Mucosa of descending colon (tissue), 3 donors: ENCODE data around the gene CYLD. TPM values are rescaled to one million over a fixed set of nuclear protein-coding genes. Genes with fewer than 3 reads are reported as not detected.

Source experiments
- ATAC-seq: fragments of 200-7000 bp; cut with Tn5 transposase; one replicate; pipeline ENCODE4 v1.9.1; 2020; ENCODE audit warnings: mild to moderate bottlenecking, moderate library complexity
- DNase-seq, 3 donors: peaks; one replicate each; pipeline ENCODE4 v3.0.0-alpha.2; 2020
- H3K36me3 ChIP-seq: fragments of 200-600 bp; one replicate; pipeline ENCODE4 v1.8.0; 2021; ENCODE audit warnings: low read depth, mild to moderate bottlenecking
- H3K4me1 ChIP-seq: fragments of 200-600 bp; one replicate; pipeline ENCODE4 v1.8.0; 2021; ENCODE audit warnings: low read depth, mild to moderate bottlenecking
- H3K4me3 ChIP-seq: fragments of 200-600 bp; one replicate; pipeline ENCODE4 v1.8.0; 2021; ENCODE audit warnings: mild to moderate bottlenecking
- H3K9me3 ChIP-seq: fragments of 200-600 bp; one replicate; pipeline ENCODE4 v1.8.0; 2021; ENCODE audit warnings: mild to moderate bottlenecking
- CTCF ChIP-seq: fragments of 200-600 bp; IDR thresholded peaks from one replicate; pipeline ENCODE4 v1.8.0; 2022; ENCODE audit warnings: antibody characterized with exemption, mild to moderate bottlenecking
- intact Hi-C, 2 donors: fragments of 100-400 bp; cut with DNase I in 1 of 2; cut with micrococcal nuclease in 1 of 2; formaldehyde crosslinking; loops; one replicate each; pipeline versions ENCODE4 v1.11.0 to v1.11.1; 2022; cut with DNase I, micrococcal nuclease
- total RNA-seq, 3 donors: library from RNA; stranded (reverse); fragmentation: NEBNext Ultra II Directional in 2 of 3; extraction: Animal tissue kit (Norgen Biotek cat#: 25700) in 2 of 3; gene quantifications; one replicate each; pipeline versions ENCODE4 v1.2.1 to v1.2.4, GENCODE V29; 2021 to 2023
- donor health status: DM: no; HTN: no; CAD: no; lungs with moderate emphysema.
- donor health status: DM: no; HTN: no; CAD: no.
- donor health status: DM: no; HTN: yes; CAD: no.

The CYLD gene
- total RNA-seq, 3 donors from 2014 or later: 24.7 to 44.4 (median 35.5) TPM

GRCh38 chr16:50712560-50712898, 29.4 kb upstream of the CYLD start:
- no peak for ATAC-seq
- no peaks in the 10 kb centered on the region for H3K36me3 ChIP-seq
- intact Hi-C loops: no loop called here
- H3K4me1 ChIP-seq: no peaks in the 10 kb centered on the region
- H3K4me3 ChIP-seq: no peak overlapping the region
- no peak for TF ChIP-seq CTCF
- DNase-seq: no peak
- H3K9me3 ChIP-seq: no peaks in the 10 kb centered on the region

GRCh38 chr16:50712956-50713355, 28.9 kb upstream of the CYLD start:
- Histone ChIP-seq H3K4me1 (no peaks in the 10 kb centered on the region), H3K36me3 (no peaks in the 10 kb centered on the region), H3K4me3 (no peak overlapping the region), H3K9me3 (no peaks in the 10 kb centered on the region)
- DNase-seq (no peak), ATAC-seq (no peak)
- intact Hi-C loops: no loop called here
- TF ChIP-seq CTCF: no peak

- no peak for DNase-seq
Observed at GRCh38 chr16:50717091-50717490, 24.8 kb upstream of the CYLD start.

DNA sequence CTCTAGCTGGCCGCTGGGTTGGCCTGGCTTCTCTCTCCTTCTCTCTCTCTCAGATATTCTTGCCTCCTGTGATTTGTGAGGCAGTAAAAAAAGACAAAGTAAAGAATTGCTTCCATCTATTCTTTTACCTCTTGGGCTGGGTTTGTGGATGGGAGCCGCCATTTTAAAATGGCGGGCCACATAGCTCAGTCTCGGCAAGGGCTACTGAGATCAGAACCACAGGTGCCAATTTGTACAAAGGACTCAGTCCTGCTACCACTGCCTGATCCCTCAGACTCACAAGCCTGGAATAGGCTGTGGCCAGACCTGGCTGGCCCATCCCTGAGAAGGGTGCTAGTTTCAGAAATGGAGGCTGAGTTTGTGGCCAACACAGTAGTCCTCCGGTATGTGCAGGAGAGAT, 24.4 kb upstream of the CYLD start:
- ATAC-seq: no peak
- TF ChIP-seq CTCF: no peak
- no peak overlapping the region for H3K4me3 ChIP-seq
- H3K4me1 ChIP-seq: peaks cover 8% of the 10 kb centered on the region
- H3K9me3 ChIP-seq: no peaks in the 10 kb centered on the region
- no peaks in the 10 kb centered on the region for H3K36me3 ChIP-seq
- DNase-seq: no peak
- intact Hi-C loops: no loop called here

More at GRCh38 chr16:50717091-50717490, 24.8 kb upstream of the CYLD start:
- H3K4me3 ChIP-seq: no peak overlapping the region
- H3K4me1 ChIP-seq: peaks cover 8% of the 10 kb centered on the region
- intact Hi-C loops: no loop called here
- no peaks in the 10 kb centered on the region for H3K9me3 ChIP-seq
- ATAC-seq: no peak
- no peak for TF ChIP-seq CTCF
- H3K36me3 ChIP-seq: no peaks in the 10 kb centered on the region

GRCh38 chr16:50718061-50718760, 23.7 kb upstream of the CYLD start:
- no peak overlapping the region for H3K4me3 ChIP-seq
- intact Hi-C loops: no loop called here
- no peak for DNase-seq

More at GRCh38 chr16:50718061-50718760, 23.7 kb upstream of the CYLD start:
- ATAC-seq: no peak
- no peaks in the 10 kb centered on the region for H3K36me3 ChIP-seq
- H3K4me1 ChIP-seq: peaks cover 8% of the 10 kb centered on the region
- H3K9me3 ChIP-seq: no peaks in the 10 kb centered on the region
- no peak for TF ChIP-seq CTCF
